ENCODE data around the gene HTR6. TPM values are rescaled to one million over a fixed set of nuclear protein-coding genes. Genes with fewer than 3 reads are reported as not detected.
A peak's percentile ranks its signal among the peaks of the same experiment; 100 is the strongest.

Gene HTR6
- total RNA-seq, 1 donor from 2014 or later: not detected

- Histone ChIP-seq H3K4me3 (no peak overlapping the region), H3K27ac (no peak overlapping the region), H3K36me3 (no peaks in the 10 kb centered on the region), H3K27me3 (peaks cover 39% of the 10 kb centered on the region), H3K9me3 (no peaks in the 10 kb centered on the region), H3K4me1 (peaks cover 3% of the 10 kb centered on the region)
- ATAC-seq (peak; percentile 16), DNase-seq (no peak)
- intact Hi-C loops (cut with DNase I): no loop called here
- TF ChIP-seq CTCF (IDR thresholded peaks at IDR 0.05): peak; percentile 74
Observed at GRCh38 chr1:19661721-19662228, 2.9 kb upstream of the HTR6 start.

GRCh38 chr1:19662313-19662712 is 2.4 kb upstream of the HTR6 start:
- Histone ChIP-seq H3K27me3 (peaks cover 39% of the 10 kb centered on the region), H3K4me1 (peaks cover 3% of the 10 kb centered on the region), H3K36me3 (no peaks in the 10 kb centered on the region), H3K27ac (no peak overlapping the region), H3K9me3 (no peaks in the 10 kb centered on the region), H3K4me3 (no peak overlapping the region)
- intact Hi-C loops (cut with DNase I): no loop called here
- no peak for ATAC-seq
- no peak for DNase-seq
- TF ChIP-seq CTCF (IDR thresholded peaks at IDR 0.05): no peak

- DNase-seq (no peak), ATAC-seq (no peak)
- H3K27ac ChIP-seq: no peak overlapping the region
- intact Hi-C loops (cut with DNase I): no loop called here
- H3K36me3 ChIP-seq: no peaks in the 10 kb centered on the region
- H3K9me3 ChIP-seq: no peaks in the 10 kb centered on the region
- TF ChIP-seq CTCF (IDR thresholded peaks at IDR 0.05): no peak
- peaks cover 39% of the 10 kb centered on the region for H3K27me3 ChIP-seq
- peaks cover 3% of the 10 kb centered on the region for H3K4me1 ChIP-seq
- H3K4me3 ChIP-seq: no peak overlapping the region
Observed at GRCh38 chr1:19665186-19665495, 466 bp downstream of the HTR6 start.

GRCh38 chr1:19665496-19666465 is 1.1 kb downstream of the HTR6 start:
- intact Hi-C loops (cut with DNase I): no loop called here
- H3K36me3 ChIP-seq: no peaks in the 10 kb centered on the region
- no peak for DNase-seq
- no peak overlapping the region for H3K27ac ChIP-seq
- no peaks in the 10 kb centered on the region for H3K9me3 ChIP-seq
- TF ChIP-seq CTCF (IDR thresholded peaks at IDR 0.05): no peak
- H3K4me1 ChIP-seq: peaks cover 3% of the 10 kb centered on the region
- peaks cover 39% of the 10 kb centered on the region for H3K27me3 ChIP-seq
- no peak for ATAC-seq
- no peak overlapping the region for H3K4me3 ChIP-seq

GRCh38 chr1:19668888-19669287 is 4.2 kb downstream of the HTR6 start:
- no peaks in the 10 kb centered on the region for H3K36me3 ChIP-seq
- TF ChIP-seq CTCF (IDR thresholded peaks at IDR 0.05): no peak
- H3K27me3 ChIP-seq: peaks cover 33% of the 10 kb centered on the region
- no peak overlapping the region for H3K27ac ChIP-seq
- intact Hi-C loops (cut with DNase I): no loop called here
- ATAC-seq (no peak), DNase-seq (no peak)
- H3K9me3 ChIP-seq: no peaks in the 10 kb centered on the region
- H3K4me3 ChIP-seq: no peak overlapping the region
- peaks cover 3% of the 10 kb centered on the region for H3K4me1 ChIP-seq
